Measurements from ENCODE around the gene TNFRSF4. TPM values are rescaled to one million over a fixed set of nuclear protein-coding genes. Genes with fewer than 3 reads are reported as not detected.

Gene TNFRSF4
- total RNA-seq, 4 donors from 2014 or later, result 0.69 to 1.4 TPM; not detected in 2

- 13% methylated on average over 9 of the region's 100 CpGs; no CpG with 5 or more reads in 1 of the 2 donors for WGBS, 2 donors
- peak within 1 kb of the TSS; percentile 95 for H3K4me3 ChIP-seq (ENCODE audit: low read depth, poor library complexity, severe bottlenecking)
- no peak for TF ChIP-seq POLR2A (IDR thresholded peaks at IDR 0.05)
- TF ChIP-seq, protein P1, sequence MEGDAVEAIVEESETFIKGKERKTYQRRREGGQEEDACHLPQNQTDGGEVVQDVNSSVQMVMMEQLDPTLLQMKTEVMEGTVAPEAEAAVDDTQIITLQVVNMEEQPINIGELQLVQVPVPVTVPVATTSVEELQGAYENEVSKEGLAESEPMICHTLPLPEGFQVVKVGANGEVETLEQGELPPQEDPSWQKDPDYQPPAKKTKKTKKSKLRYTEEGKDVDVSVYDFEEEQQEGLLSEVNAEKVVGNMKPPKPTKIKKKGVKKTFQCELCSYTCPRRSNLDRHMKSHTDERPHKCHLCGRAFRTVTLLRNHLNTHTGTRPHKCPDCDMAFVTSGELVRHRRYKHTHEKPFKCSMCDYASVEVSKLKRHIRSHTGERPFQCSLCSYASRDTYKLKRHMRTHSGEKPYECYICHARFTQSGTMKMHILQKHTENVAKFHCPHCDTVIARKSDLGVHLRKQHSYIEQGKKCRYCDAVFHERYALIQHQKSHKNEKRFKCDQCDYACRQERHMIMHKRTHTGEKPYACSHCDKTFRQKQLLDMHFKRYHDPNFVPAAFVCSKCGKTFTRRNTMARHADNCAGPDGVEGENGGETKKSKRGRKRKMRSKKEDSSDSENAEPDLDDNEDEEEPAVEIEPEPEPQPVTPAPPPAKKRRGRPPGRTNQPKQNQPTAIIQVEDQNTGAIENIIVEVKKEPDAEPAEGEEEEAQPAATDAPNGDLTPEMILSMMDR (IDR thresholded peaks at IDR 0.05), result no peak
- intact Hi-C loops (cut with DNase I; ENCODE audit: low total_unique reads), result no loop called here
- DNase-seq (ENCODE audit: low spot score in 2 of 2), result no peak
These were observed 18.3 kb upstream of the TNFRSF4 start, which contains the start of gene B3GALT6 for GRCh38 chr1:1232208-1232795. Gene B3GALT6, plus strand, starts transcription at chr1:1232237. Its CDS starts 42 bp downstream, at chr1:1232279.

DNA sequence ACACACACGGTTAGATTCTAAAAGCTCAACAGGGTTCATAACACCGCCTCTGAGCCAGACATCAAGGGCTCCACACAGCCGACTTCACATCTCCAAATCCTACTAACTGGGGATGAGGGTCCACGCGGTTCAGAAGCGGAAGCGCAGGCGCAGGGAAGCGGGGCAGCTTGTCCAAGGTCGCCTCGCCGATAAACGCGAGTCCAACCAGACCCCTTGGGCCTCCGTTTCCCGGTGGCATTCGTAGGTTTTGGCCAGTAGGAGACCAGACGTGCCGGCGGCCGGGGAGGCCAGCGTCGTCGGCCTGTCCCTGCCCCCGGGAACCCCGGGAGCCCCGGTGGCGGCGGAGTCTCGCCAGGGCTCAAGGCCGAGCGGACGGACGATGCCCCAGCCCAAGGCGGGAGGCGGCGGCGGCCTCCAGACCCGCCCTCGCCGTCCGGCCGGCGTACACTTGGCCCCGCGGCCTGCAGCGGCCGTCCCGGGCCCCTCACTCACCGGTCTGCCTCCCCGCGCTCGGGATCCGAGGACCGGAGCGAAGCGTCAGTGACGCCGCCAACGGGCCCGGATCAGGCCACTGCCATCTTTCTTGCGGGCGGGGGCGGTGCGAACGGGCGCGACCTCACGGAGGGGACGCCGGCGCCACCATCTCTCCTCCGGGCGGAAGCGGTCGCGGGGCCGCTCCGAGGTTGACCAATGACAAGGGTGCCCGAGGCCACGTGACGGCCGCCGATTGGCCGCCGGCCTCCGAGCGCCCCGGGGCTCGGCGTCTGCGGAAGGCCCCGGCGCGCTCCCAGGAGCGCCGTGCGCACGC, 17.7 kb upstream of the TNFRSF4 start, which contains the start of gene SDF4:
TSS of gene SDF4 (minus strand) at position 602 of the 808 bp plus-strand sequence. CDS start 3,229 bp downstream, outside the sequence.
- TF ChIP-seq, protein P1 (IDR thresholded peaks at IDR 0.05), result no peak
- TF ChIP-seq POLR2A (IDR thresholded peaks at IDR 0.05), result no peak
- intact Hi-C loops (cut with DNase I; ENCODE audit: low total_unique reads), result no loop called here
- WGBS, 2 donors, result 0 to 1% methylated on average over 42 to 68 of the region's 99 CpGs

DNA sequence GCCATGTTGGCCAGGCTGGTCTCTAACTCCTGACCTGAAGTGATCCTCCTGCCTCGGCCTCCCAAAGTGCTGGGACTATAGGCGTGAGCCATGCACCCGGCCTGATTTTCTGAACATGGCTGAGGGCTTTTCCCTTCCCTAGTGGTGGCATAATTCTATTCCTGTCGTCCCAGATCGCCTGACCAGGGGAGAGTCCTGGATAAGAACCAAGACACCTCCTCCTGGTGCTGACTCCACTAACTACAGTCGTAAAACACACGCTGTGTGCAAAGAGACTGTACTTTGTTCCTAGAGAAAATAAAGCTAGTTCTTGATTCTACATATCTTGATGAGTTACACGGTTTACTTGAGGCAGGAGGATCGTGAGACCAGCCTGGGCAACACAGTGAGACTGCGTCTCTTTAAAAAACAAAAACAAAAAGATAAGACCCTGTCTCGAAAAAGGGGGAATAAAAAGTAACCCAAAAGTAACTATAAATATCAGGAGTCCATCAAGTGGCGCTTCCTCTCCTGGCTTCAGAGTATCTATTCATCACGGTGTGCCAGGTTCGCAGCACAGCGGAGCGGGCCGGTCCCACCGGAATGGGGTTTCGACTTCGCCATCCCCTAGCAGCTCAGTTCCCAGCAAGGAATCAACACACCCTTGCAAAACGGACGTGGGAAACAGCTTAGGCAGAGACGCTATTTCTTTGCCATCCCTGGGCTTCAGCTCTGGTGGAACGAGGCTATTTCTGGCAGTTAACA, 16.9 kb upstream of the TNFRSF4 start:
- 8 to 10% methylated on average over 23 to 24 of the region's 24 CpGs for WGBS, 2 donors
- no peak for DNase-seq (ENCODE audit: low spot score in 2 of 2)
- H3K4me3 ChIP-seq (ENCODE audit: low read depth, poor library complexity, severe bottlenecking), result peak overlapping the region; percentile 95
- no peak for TF ChIP-seq POLR2A (IDR thresholded peaks at IDR 0.05)
- TF ChIP-seq, protein P1 (IDR thresholded peaks at IDR 0.05), result no peak
- intact Hi-C loops (cut with DNase I; ENCODE audit: low total_unique reads), result no loop called here

More for the DNA sequence above, 17.7 kb upstream of the TNFRSF4 start, which contains the start of gene SDF4:
- H3K4me3 ChIP-seq (ENCODE audit: low read depth, poor library complexity, severe bottlenecking), result peak within 1 kb of the TSS; percentile 95
- DNase-seq (ENCODE audit: low spot score in 2 of 2), result peak; percentile 94 to 99

- no peak overlapping the region for H3K4me3 ChIP-seq (ENCODE audit: low read depth, poor library complexity, severe bottlenecking)
- intact Hi-C loops (cut with DNase I; ENCODE audit: low total_unique reads), result no loop called here
- no peak for TF ChIP-seq POLR2A (IDR thresholded peaks at IDR 0.05)
- TF ChIP-seq, protein P1 (IDR thresholded peaks at IDR 0.05), result no peak
- no peak for DNase-seq (ENCODE audit: low spot score in 2 of 2)
- 81 to 92% methylated on average over 16 to 19 of the region's 19 CpGs for WGBS, 2 donors
These were observed 15.8 kb upstream of the TNFRSF4 start for GRCh38 chr1:1229770-1230169.

DNA sequence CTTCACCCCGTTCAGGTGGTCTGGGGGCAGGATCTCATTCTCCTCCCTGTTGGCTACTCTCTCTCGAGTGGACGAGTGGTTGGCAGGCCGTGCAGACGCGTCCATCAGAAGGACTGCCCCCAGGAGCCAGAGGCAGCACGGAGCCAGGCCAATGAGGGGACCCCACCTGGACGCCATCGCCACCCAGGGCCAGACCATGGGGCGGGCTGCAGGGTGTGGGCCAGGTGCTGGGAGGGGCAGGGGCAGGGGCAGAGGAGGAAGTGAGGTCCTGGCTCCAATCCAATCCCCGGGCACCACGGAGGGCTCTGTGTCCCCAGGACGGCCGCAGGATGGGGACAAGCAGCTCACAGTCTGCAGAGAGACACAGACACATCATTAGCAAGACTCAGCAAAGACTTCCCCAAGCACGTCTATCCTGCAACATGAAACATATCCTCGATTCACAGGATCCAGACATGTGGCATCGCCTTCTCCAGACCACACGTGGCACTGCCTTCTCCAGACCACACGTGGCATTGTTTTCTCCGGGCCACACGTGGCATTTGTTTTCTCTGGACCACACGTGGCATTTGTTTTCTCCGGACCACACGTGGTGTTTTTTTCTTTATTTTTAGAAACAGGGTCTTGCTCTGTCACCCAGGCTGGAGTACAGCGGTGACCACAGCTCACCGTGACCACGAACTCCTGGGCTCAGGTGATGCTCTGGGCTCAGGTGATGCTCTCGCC, 14.8 kb upstream of the TNFRSF4 start:
- TF ChIP-seq, protein P1 (IDR thresholded peaks at IDR 0.05), result no peak
- TF ChIP-seq POLR2A (IDR thresholded peaks at IDR 0.05), result no peak

More for the DNA sequence above, 14.8 kb upstream of the TNFRSF4 start:
- DNase-seq (ENCODE audit: low spot score in 2 of 2), result no peak
- no peak overlapping the region for H3K4me3 ChIP-seq (ENCODE audit: low read depth, poor library complexity, severe bottlenecking)
- WGBS, 2 donors, result 88 to 92% methylated on average over 27 to 28 of the region's 28 CpGs
- intact Hi-C loops (cut with DNase I; ENCODE audit: low total_unique reads), result no loop called here

Measured in lower leg skin (tissue), 4 donors.